Urinary bladder (tissue), 2 donors: ENCODE measurements around the gene TTLL11. TPM values are rescaled to one million over a fixed set of nuclear protein-coding genes. Genes with fewer than 3 reads are reported as not detected.

Experiments used
- polyA plus RNA-seq: library from polyadenylated mRNA; stranded (reverse); fragments of 200-250 nt; gene quantifications from one replicate; pipeline ENCODE4 v1.2.3, GENCODE V29; 2013
- small RNA-seq: library from RNA; depleted of rRNA; stranded (forward); fragments of <200 nt; gene quantifications from one replicate; pipeline ENCODE3, GENCODE V24; 2014
- total RNA-seq: library from RNA; depleted of rRNA; stranded (reverse); fragments of >200 nt; gene quantifications from one replicate; pipeline ENCODE4 v1.2.3, GENCODE V29; 2014
- donor health status: healthy.

TTLL11 gene
- total and polyA plus RNA-seq, 2 donors: 12.8 to 14.4 TPM

Small RNA genes within 50 kb of the gene (small RNA-seq; reads per million reads assigned to genes)
- gene MIR4478: not detected

Other genes starting within 250 kb of the TTLL11 start
- 24.7 TPM for gene NDUFA8, start 66.5 kb upstream of the TTLL11 start, total RNA-seq
- 107 TPM for gene NDUFA8, start 66.5 kb upstream of the TTLL11 start, polyA plus RNA-seq
- gene MORN5, start 66.6 kb upstream of the TTLL11 start, total RNA-seq: 8.4 TPM
- gene MORN5, start 66.6 kb upstream of the TTLL11 start, polyA plus RNA-seq: 22.9 TPM
- gene LHX6, start 135.6 kb upstream of the TTLL11 start, total RNA-seq: 2.2 TPM
- gene LHX6, start 135.6 kb upstream of the TTLL11 start, polyA plus RNA-seq: 6.8 TPM
- gene RBM18, start 171.5 kb upstream of the TTLL11 start, total RNA-seq: 19.1 TPM
- 14.4 TPM for gene RBM18, start 171.5 kb upstream of the TTLL11 start, polyA plus RNA-seq
- 42.0 TPM for gene MRRF, start 171.6 kb upstream of the TTLL11 start, total RNA-seq
- 22.7 TPM for gene MRRF, start 171.6 kb upstream of the TTLL11 start, polyA plus RNA-seq